ENCODE measurements around the gene SLA2. TPM values are rescaled to one million over a fixed set of nuclear protein-coding genes. Genes with fewer than 3 reads are reported as not detected.

Gene SLA2
- total RNA-seq, 2 donors from 2014 or later, result 0.37 to 0.39 TPM

- DNase-seq (ENCODE audit: low spot score), result no peak
- Histone ChIP-seq H3K36me3 (peaks cover 39% of the 10 kb centered on the region), H3K27ac (no peak overlapping the region), H3K4me1 (no peaks in the 10 kb centered on the region), H3K4me3 (no peak overlapping the region), H3K9me3 (no peaks in the 10 kb centered on the region), H3K27me3 (no peaks in the 10 kb centered on the region)
- TF ChIP-seq CTCF (IDR thresholded peaks at IDR 0.05), result no peak
Measured at GRCh38 chr20:36584018-36584481, 61.9 kb downstream of the SLA2 start.

- Histone ChIP-seq H3K9me3 (no peaks in the 10 kb centered on the region), H3K36me3 (peaks cover 46% of the 10 kb centered on the region), H3K27ac (no peak overlapping the region), H3K27me3 (no peaks in the 10 kb centered on the region), H3K4me1 (no peaks in the 10 kb centered on the region), H3K4me3 (no peak overlapping the region)
- no peak for DNase-seq (ENCODE audit: low spot score)
- no peak for TF ChIP-seq CTCF (IDR thresholded peaks at IDR 0.05)
Measured at GRCh38 chr20:36582821-36583220, 63.2 kb downstream of the SLA2 start.

GRCh38 chr20:36582322-36582721 lies 63.7 kb downstream of the SLA2 start:
- H3K9me3 ChIP-seq, result no peaks in the 10 kb centered on the region
- H3K27me3 ChIP-seq, result no peaks in the 10 kb centered on the region
- peaks cover 46% of the 10 kb centered on the region for H3K36me3 ChIP-seq
- DNase-seq (ENCODE audit: low spot score), result no peak
- H3K4me3 ChIP-seq, result no peak overlapping the region
- no peak for TF ChIP-seq CTCF (IDR thresholded peaks at IDR 0.05)
- no peak overlapping the region for H3K27ac ChIP-seq
- H3K4me1 ChIP-seq, result no peaks in the 10 kb centered on the region

GRCh38 chr20:36579996-36580545 lies 65.9 kb downstream of the SLA2 start:
- no peak for TF ChIP-seq CTCF (IDR thresholded peaks at IDR 0.05)
- Histone ChIP-seq H3K27ac (no peak overlapping the region), H3K4me1 (peaks cover 0 to 13% of the 10 kb centered on the region in 2 donors), H3K4me3 (no peak overlapping the region), H3K27me3 (no peaks in the 10 kb centered on the region), H3K36me3 (peaks cover 46% of the 10 kb centered on the region), H3K9me3 (no peaks in the 10 kb centered on the region)
- DNase-seq (ENCODE audit: low spot score), result no peak

GRCh38 chr20:36578356-36579041 lies 67.5 kb downstream of the SLA2 start:
- Histone ChIP-seq H3K27me3 (no peaks in the 10 kb centered on the region), H3K9me3 (no peaks in the 10 kb centered on the region), H3K27ac (no peak overlapping the region), H3K4me1 (peaks cover 0 to 20% of the 10 kb centered on the region in 2 donors), H3K4me3 (no peak overlapping the region), H3K36me3 (peaks cover 46% of the 10 kb centered on the region)
- no peak for TF ChIP-seq CTCF (IDR thresholded peaks at IDR 0.05)
- DNase-seq (ENCODE audit: low spot score), result no peak
